Raji (cell line): Measurements from ENCODE around the gene SCO1.

ENCODE experiments used
- POLR2A ChIP-seq: IDR thresholded peaks from 2 replicates; pipeline ENCODE4 v1.6.1; 2011; ENCODE audit warnings: low read depth, low read length, control low read depth; ENCODE audit not compliant: insufficient read depth

The SCO1 gene

GRCh38 chr17:10681866-10682446 lies 15.4 kb downstream of the SCO1 start:
- no peak for TF ChIP-seq POLR2A

- no peak for TF ChIP-seq POLR2A
Observed at GRCh38 chr17:10674704-10675103, 22.6 kb downstream of the SCO1 start.

GRCh38 chr17:10673312-10673711 lies 24.0 kb downstream of the SCO1 start:
- TF ChIP-seq POLR2A: no peak

GRCh38 chr17:10668775-10669174 lies 28.6 kb downstream of the SCO1 start:
- no peak for TF ChIP-seq POLR2A

GRCh38 chr17:10666906-10667305 lies 30.4 kb downstream of the SCO1 start:
- no peak for TF ChIP-seq POLR2A

GRCh38 chr17:10664571-10664970 lies 32.8 kb downstream of the SCO1 start:
- TF ChIP-seq POLR2A: no peak

GRCh38 chr17:10663231-10663630 lies 34.1 kb downstream of the SCO1 start:
- no peak for TF ChIP-seq POLR2A

- TF ChIP-seq POLR2A: no peak
Observed at GRCh38 chr17:10661437-10661836, 35.9 kb downstream of the SCO1 start.

GRCh38 chr17:10657879-10658278 lies 39.5 kb downstream of the SCO1 start:
- no peak for TF ChIP-seq POLR2A

- TF ChIP-seq POLR2A: no peak
Observed at GRCh38 chr17:10657148-10657547, 40.2 kb downstream of the SCO1 start, which contains the start of gene MYH3. Gene MYH3, minus strand, starts transcription at chr17:10657309. Its CDS starts 2,245 bp downstream, at chr17:10655064.

GRCh38 chr17:10653987-10654386 lies 43.3 kb downstream of the SCO1 start:
- TF ChIP-seq POLR2A: no peak

- no peak for TF ChIP-seq POLR2A
Observed at GRCh38 chr17:10652984-10653659, 44.2 kb downstream of the SCO1 start.

GRCh38 chr17:10651927-10652326 lies 45.4 kb downstream of the SCO1 start:
- TF ChIP-seq POLR2A: no peak

- no peak for TF ChIP-seq POLR2A
Observed at GRCh38 chr17:10649602-10650001, 47.7 kb downstream of the SCO1 start.

- TF ChIP-seq POLR2A: no peak
Observed at GRCh38 chr17:10648956-10649355, 48.4 kb downstream of the SCO1 start.

GRCh38 chr17:10648381-10648780 lies 49.0 kb downstream of the SCO1 start:
- no peak for TF ChIP-seq POLR2A
